Fibroblast of peridontal ligament (primary cell): ENCODE measurements around the gene CD80.
A peak's percentile ranks its signal among the peaks of the same experiment; 100 is the strongest.

Experiments used
- DNase-seq: peaks from one replicate; pipeline ENCODE4 v3.0.0-alpha.2; 2010; ENCODE audit errors: extremely low read depth

CD80 gene

DNA sequence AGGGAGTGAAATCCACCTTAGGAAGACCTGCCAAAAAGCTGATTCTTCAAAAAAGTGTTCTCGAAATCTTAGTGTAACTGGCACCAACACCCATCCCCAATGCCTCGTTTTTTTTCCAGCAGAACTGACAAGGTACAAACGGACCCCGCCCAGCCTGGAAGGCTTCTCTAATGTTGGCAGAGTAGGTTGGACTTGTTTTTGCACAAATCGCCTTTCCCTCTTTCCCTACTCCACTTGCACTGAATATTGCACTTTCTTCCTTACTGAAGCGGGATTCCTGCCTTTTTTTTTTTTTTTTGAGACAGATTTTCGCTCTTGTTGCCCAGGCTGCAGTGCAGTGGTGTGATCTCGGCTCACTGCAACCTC, 61.6 kb downstream of the CD80 start:
- peak; percentile 37 for DNase-seq

DNA sequence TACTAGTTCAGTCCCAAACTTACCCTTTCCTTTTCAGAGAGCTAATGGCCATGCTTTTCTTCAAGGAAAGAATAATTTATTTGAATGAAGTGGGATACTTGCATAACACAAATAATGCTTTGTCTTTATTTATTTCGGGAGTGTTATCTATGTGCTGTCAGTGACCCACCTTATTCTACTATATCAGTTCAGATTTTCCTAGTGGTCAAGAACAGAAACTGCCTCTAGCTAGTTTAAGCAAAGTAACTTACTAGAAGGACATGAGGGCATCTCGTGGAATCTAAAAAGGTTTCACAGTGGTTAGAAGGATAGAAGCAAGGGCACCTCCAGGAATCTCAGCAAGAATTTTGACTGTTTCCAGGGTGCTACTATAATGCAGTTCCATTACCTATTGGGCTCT, 64.8 kb downstream of the CD80 start:
- no peak for DNase-seq

- DNase-seq: no peak
These were observed 66.6 kb downstream of the CD80 start for GRCh38 chr3:119492810-119493209.

DNA sequence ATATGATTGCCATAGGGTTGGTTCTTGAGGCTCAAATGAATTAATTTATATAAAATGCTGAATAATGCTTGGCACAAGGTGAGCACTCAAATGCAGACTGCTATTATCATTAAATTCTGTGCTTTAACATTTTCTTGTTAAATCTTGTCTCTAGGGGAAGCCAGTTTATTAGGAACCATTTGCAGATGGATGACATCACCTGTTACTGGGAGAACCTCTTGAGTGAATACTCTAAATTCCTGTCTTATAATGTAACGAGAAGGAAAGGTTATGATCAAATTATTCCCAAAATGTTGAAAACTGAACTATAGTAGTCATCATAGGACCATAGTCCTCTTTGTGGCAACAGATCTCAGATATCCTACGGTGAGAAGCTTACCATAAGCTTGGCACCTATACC, 67.3 kb downstream of the CD80 start:
- no peak for DNase-seq

DNA sequence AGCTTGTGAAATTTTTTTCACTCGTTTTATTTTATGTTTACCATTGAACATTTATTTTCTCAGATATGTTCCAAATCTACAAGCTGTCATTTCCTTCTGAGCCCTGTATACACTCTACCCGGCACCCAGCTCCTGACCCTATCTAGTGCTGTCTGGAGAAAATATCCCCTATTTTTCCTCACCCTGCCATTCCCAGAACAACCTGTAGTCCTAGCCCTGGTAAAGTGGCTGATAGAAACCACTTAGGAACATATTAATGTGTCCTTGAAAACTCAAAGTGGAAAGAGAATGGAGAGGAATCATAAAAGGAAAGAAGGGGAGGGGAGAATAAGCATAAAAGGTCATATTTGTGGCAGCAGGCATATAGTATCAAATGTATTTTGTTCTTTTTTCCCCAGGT, 69.3 kb downstream of the CD80 start:
- no peak for DNase-seq

DNA sequence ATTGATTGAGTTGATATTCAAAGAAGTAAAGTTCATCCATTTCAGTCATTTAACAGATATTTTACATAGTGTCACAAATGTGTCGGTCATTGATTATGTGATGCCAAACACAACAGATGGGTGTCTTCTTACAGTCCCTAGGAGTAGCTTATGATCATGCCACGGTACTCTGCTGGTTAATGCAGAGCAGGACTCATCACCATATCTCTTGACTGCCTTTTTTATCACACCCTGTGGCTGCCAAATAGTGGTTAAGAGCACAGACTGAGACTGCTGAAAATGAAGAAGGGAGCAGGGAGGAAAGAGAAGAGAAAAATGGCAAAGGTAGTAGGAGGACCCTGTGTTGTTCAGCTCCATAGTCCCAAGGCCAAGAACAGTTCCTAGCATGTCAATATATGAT, 73.9 kb downstream of the CD80 start:
- no peak for DNase-seq

DNA sequence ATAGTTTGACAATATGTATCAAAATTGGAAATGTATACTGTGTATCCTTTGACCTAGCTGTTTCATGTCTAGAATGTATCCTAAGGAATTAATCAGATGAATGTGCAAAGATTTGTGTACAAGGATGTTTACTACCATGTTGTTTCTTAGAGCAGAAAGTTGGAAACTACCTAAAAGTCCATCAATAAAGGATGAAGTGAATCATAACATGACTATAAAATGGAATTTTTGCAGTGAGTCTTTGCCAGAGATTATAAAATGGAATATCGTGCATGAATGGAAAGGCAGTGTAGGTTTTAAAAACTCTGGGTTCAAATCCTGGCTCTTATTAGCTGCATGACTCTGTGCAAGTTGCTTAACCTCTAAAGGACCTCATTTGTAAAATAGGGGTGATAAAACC, 76.3 kb downstream of the CD80 start:
- DNase-seq: no peak

- DNase-seq: no peak
These were observed 78.3 kb downstream of the CD80 start for GRCh38 chr3:119481079-119481478.
